ENCODE measurements around the gene ARHGAP28.

The ARHGAP28 gene

DNA sequence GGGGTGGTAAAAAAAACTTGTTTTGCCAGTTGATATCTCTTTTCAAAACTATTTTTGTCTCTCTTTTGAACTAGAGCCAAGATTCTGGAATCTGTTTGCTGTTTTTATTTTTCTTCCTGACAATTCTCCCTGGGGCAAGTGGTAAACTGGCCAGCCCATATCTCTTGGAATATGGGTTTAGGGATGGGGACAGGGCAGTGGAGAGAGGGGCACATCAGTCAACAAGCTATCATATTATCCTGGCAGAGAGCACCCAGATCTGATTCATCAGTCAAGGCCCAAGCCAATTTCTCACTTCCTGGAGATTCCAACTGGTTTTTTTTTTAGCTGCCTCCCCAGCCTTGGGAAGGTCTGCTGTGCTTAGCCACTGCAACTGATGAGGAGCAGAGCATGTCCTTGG, 52.3 kb downstream of the ARHGAP28 start:
- no peak overlapping the region for H3K27ac ChIP-seq
- no peak for TF ChIP-seq ZFX (IDR thresholded peaks at IDR 0.05; ENCODE audit: borderline replicate concordance)
- TF ChIP-seq, protein P1, sequence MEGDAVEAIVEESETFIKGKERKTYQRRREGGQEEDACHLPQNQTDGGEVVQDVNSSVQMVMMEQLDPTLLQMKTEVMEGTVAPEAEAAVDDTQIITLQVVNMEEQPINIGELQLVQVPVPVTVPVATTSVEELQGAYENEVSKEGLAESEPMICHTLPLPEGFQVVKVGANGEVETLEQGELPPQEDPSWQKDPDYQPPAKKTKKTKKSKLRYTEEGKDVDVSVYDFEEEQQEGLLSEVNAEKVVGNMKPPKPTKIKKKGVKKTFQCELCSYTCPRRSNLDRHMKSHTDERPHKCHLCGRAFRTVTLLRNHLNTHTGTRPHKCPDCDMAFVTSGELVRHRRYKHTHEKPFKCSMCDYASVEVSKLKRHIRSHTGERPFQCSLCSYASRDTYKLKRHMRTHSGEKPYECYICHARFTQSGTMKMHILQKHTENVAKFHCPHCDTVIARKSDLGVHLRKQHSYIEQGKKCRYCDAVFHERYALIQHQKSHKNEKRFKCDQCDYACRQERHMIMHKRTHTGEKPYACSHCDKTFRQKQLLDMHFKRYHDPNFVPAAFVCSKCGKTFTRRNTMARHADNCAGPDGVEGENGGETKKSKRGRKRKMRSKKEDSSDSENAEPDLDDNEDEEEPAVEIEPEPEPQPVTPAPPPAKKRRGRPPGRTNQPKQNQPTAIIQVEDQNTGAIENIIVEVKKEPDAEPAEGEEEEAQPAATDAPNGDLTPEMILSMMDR (IDR thresholded peaks at IDR 0.05) = no peak

DNA sequence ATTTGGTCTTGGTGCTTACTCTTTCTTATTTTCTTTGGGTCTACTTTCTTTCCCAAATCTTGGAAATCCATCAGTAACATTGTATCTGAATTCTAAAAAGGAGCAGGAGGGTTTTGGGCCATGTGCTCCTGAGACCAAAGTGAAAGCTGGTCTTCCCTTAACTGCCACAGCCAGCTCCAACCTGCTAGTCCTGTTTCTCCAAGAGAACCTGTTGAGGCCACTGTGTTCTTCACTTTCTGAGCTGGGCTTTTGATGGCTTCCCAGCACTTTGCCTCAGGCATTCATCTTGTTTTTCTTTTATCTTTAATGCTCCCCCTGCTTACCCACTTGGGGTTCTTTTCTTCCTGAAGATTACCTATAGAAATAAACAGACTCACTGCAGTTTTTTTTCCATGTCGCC, 53.3 kb downstream of the ARHGAP28 start:
- no peak overlapping the region for H3K27ac ChIP-seq

DNA sequence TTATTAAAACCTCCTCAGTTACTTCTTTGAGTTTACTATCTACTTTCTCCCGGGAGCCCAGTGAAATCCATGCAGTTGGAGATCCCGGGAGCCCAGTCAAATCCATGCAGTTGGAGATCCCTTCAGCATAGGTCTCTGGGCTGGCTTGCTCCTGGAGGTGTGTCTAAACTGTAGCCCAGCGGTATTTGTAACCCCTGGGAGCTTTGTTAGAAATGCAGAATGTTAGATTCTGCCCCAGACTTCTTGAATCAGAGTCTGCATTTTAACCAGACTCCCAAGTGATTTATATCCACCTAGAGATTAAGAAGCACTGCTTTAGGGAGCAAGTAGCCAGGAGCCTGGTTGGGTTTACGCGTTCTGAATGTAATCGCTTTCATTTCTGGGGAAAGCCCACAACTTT, 54.5 kb downstream of the ARHGAP28 start:
- TF ChIP-seq ZFX (IDR thresholded peaks at IDR 0.05; ENCODE audit: borderline replicate concordance) = no peak
- H3K27ac ChIP-seq = no peak overlapping the region

More for the DNA sequence above, 53.3 kb downstream of the ARHGAP28 start:
- TF ChIP-seq ZFX (IDR thresholded peaks at IDR 0.05; ENCODE audit: borderline replicate concordance) = no peak
- TF ChIP-seq, protein P1 (IDR thresholded peaks at IDR 0.05) = no peak

DNA sequence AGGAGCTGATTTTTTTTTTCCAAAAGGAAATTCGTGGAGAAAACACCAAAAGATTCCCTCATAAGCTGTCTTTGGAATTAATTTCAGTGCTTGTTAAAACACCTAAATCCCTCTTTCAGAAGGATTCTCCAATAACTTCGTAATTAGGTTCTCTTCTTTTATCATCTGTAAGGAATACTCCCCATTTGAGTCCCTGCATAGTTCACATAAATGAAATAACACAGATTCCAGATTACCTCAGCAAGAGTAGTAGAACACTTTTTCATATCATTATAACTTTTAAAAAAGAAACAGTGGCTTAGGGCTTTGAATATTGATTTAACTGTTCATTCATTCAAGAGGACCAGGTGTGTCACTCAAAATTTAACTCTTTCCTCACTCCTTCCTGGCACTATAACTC, 55.5 kb downstream of the ARHGAP28 start:
- no peak overlapping the region for H3K27ac ChIP-seq
- TF ChIP-seq, protein P1 (IDR thresholded peaks at IDR 0.05) = no peak
- no peak for TF ChIP-seq ZFX (IDR thresholded peaks at IDR 0.05; ENCODE audit: borderline replicate concordance)

DNA sequence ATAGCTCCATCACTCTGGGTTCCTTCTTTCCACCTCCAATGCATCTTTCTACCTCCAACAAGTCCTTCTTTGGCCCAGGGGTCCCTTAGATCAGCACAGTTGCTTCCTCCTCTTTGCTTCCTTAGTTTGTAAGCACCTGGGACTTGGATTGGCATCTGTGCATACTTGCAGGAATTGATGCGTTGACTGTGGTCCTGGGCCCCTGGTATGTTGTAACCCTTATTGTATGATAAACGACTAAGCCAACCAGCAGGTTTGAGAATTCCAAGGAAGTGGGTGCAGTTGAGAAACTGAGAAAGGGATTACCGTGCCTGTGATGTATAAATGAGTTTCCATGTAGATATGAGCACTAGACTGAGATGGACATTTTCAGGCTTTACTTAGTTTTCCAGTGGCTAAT, 55.9 kb downstream of the ARHGAP28 start:
- no peak for TF ChIP-seq ZFX (IDR thresholded peaks at IDR 0.05; ENCODE audit: borderline replicate concordance)
- TF ChIP-seq, protein P1 (IDR thresholded peaks at IDR 0.05) = no peak
- no peak overlapping the region for H3K27ac ChIP-seq

DNA sequence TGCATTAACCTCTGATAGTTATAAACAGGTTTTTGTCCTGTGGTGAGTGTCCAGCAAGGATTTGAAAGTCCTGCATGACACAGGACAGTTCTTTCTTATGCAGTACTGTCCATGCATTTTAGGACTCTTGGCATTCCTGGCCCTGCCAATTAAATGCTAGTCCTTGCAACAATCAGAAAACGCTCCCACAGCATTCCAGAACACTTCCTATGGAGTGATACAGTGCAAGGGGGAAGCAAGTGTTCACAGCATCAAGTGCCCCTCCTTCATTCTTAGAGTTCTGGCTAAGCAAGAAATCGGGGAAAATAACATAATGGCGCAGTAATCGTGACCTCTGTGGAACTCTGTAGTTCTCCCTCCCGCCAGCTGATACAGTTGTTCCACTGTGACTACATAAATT, 62.9 kb downstream of the ARHGAP28 start:
- no peak overlapping the region for H3K27ac ChIP-seq
- TF ChIP-seq, protein P1 (IDR thresholded peaks at IDR 0.05) = no peak
- no peak for TF ChIP-seq ZFX (IDR thresholded peaks at IDR 0.05; ENCODE audit: borderline replicate concordance)

DNA sequence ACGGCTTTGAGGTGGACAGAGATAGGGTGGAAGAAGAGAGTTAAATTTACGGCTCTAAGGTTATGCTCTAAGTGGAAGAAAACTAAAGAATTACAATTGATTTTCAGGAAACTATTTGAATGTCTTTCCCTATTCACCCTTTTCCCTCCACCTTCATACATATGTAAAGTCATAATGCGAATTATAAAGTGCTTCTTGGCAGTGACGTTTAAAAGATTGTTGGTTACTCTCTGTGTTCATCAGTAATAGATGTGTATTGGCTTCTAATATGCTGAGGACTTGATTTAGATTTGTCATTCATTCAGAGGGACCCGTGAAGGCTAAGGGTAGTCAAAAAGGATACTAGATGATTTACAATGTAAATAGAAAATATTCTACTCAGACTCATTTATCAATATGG, 63.9 kb downstream of the ARHGAP28 start:
- TF ChIP-seq, protein P1 (IDR thresholded peaks at IDR 0.05) = no peak
- no peak for TF ChIP-seq ZFX (IDR thresholded peaks at IDR 0.05; ENCODE audit: borderline replicate concordance)
- no peak overlapping the region for H3K27ac ChIP-seq

DNA sequence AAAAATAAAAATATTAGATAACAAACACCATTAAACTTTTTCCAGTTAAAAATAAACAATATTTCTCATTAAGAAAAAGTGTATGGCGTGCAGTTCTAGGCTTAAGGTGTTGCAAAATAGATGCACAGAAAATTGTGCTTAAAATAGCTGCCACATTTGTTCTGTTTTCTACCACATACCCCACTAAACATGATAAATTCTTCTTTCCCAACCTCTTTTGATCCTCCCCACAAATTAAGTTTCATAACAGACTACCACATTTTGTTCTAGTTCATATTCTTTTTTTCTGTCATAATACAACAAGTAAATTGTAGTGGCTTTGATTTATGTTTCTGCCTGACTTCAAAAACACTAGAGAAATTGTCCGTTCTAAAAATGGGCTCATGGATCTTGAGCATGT, 64.5 kb downstream of the ARHGAP28 start:
- TF ChIP-seq ZFX (IDR thresholded peaks at IDR 0.05; ENCODE audit: borderline replicate concordance) = no peak
- TF ChIP-seq, protein P1 (IDR thresholded peaks at IDR 0.05) = no peak
- no peak overlapping the region for H3K27ac ChIP-seq

All from 22Rv1 (cell line).